GM23338 (cell line): ENCODE results near the gene SLC45A1. TPM values are rescaled to one million over a fixed set of nuclear protein-coding genes. Genes with fewer than 3 reads are reported as not detected.

Source experiments
- ATAC-seq: fragments of 200-7000 bp; cut with Tn5 transposase; 3 replicates; pipeline ENCODE4 v1.9.1; 2020
- DNase-seq: peaks from one replicate; pipeline ENCODE4 v3.0.0-alpha.2; 2015; ENCODE audit warnings: low spot score
- H2AFZ ChIP-seq: fragments of 200-600 bp; sonication (generic); 2 replicates; pipeline ENCODE4 v1.8.0; 2016; ENCODE audit warnings: antibody characterized with exemption, mild to moderate bottlenecking, moderate library complexity
- H3F3A ChIP-seq: fragments of 200-600 bp; sonication (generic); replicated peaks from 2 replicates; pipeline ENCODE4 v1.8.0; 2017; ENCODE audit warnings: antibody characterized with exemption, mixed run types, low read depth
- H3K27ac ChIP-seq: fragments of 200-600 bp; sonication (generic); 2 replicates; pipeline ENCODE4 v1.6.1; 2016; ENCODE audit warnings: low read depth
- H3K27me3 ChIP-seq: fragments of 200-600 bp; sonication (generic); 2 replicates; pipeline ENCODE4 v1.8.0; 2016; ENCODE audit warnings: mild to moderate bottlenecking, mixed run types, moderate library complexity; ENCODE audit not compliant: insufficient read depth
- H3K36me3 ChIP-seq: fragments of 200-600 bp; sonication (generic); 2 replicates; pipeline ENCODE4 v1.8.0; 2016; ENCODE audit warnings: mild to moderate bottlenecking; ENCODE audit not compliant: insufficient read depth
- H3K4me1 ChIP-seq: fragments of 200-600 bp; sonication (generic); 2 replicates; pipeline ENCODE4 v1.8.0; 2016; ENCODE audit warnings: mild to moderate bottlenecking, moderate library complexity; ENCODE audit not compliant: insufficient read depth
- H3K4me2 ChIP-seq: fragments of 200-600 bp; sonication (generic); 2 replicates; pipeline ENCODE4 v1.7.1; 2017; ENCODE audit warnings: mixed run types
- H3K4me3 ChIP-seq: fragments of 200-600 bp; sonication (generic); 2 replicates; pipeline ENCODE4 v1.6.1; 2016; ENCODE audit warnings: mixed run types
- H3K79me2 ChIP-seq: fragments of 200-600 bp; sonication (generic); replicated peaks from 2 replicates; pipeline ENCODE4 v1.8.0; 2017; ENCODE audit warnings: mild to moderate bottlenecking; ENCODE audit not compliant: insufficient read depth
- H3K9me2 ChIP-seq: fragments of 200-600 bp; sonication (generic); 2 replicates; pipeline ENCODE4 v1.8.0; 2017; ENCODE audit not compliant: insufficient read depth
- H4K20me1 ChIP-seq: fragments of 200-600 bp; sonication (generic); replicated peaks from 2 replicates; pipeline ENCODE4 v1.8.0; 2017; ENCODE audit warnings: mild to moderate bottlenecking; ENCODE audit not compliant: insufficient read depth
- H3K27ac Mint-ChIP-seq: 2 replicates; pipeline ENCODE4 v1.8.0; 2020; ENCODE audit warnings: inconsistent platforms, mild to moderate bottlenecking, moderate library complexity, mixed read lengths
- H3K27me3 Mint-ChIP-seq: 3 replicates; pipeline ENCODE4 v1.8.0; 2022; ENCODE audit warnings: low read depth, mild to moderate bottlenecking, moderate library complexity, mixed read lengths, inconsistent platforms; ENCODE audit not compliant: insufficient read depth, poor library complexity
- H3K36me3 Mint-ChIP-seq: 3 replicates; pipeline ENCODE4 v1.8.0; 2021; ENCODE audit warnings: low read depth, mild to moderate bottlenecking, inconsistent platforms, moderate library complexity, mixed read lengths
- H3K4me1 Mint-ChIP-seq: 3 replicates; pipeline ENCODE4 v1.8.0; 2020; ENCODE audit warnings: mild to moderate bottlenecking, inconsistent platforms, mixed read lengths
- H3K4me3 Mint-ChIP-seq: 3 replicates; pipeline ENCODE4 v1.8.0; 2021; ENCODE audit warnings: moderate library complexity, mild to moderate bottlenecking, inconsistent platforms, mixed read lengths
- H3K9me3 Mint-ChIP-seq: 3 replicates; pipeline ENCODE4 v1.8.0; 2020; ENCODE audit warnings: moderate library complexity, mild to moderate bottlenecking, inconsistent platforms, mixed read lengths
- CREB1 ChIP-seq: fragments of 250-450 bp; sonication (Bioruptor Pico); IDR thresholded peaks from 2 replicates; pipeline ENCODE4 v1.5.0; 2020; ENCODE audit warnings: low read depth, mild to moderate bottlenecking, moderate library complexity
- CTCF ChIP-seq, 2 experiments: fragments of 200-600 bp in 1 of 2; sonication (generic) in 1 of 2; conservative IDR thresholded peaks; 2 replicates each; pipeline versions ENCODE4 v1.5.1 to v1.6.1; 2016 to 2017; ENCODE audit warnings: antibody characterized with exemption in 2 of 2, low read depth in 2 of 2, mild to moderate bottlenecking in 2 of 2, moderate library complexity in 1 of 2
- ETS1 ChIP-seq: IDR thresholded peaks from 2 replicates; pipeline ENCODE4 v1.6.1; 2016; ENCODE audit warnings: antibody characterized with exemption
- EZH2 ChIP-seq: fragments of 200-600 bp; sonication (generic); IDR thresholded peaks from one replicate; pipeline ENCODE4 v1.8.0; 2017; ENCODE audit warnings: antibody characterized with exemption, mild to moderate bottlenecking, low read depth; ENCODE audit not compliant: unreplicated experiment
- EZH2phosphoT487 ChIP-seq: fragments of 200-600 bp; sonication (generic); IDR thresholded peaks from one replicate; pipeline ENCODE4 v1.8.1; 2018; ENCODE audit warnings: antibody characterized with exemption; ENCODE audit not compliant: unreplicated experiment
- JUNB ChIP-seq: IDR thresholded peaks from one replicate; pipeline ENCODE4 v1.6.1; 2016; ENCODE audit warnings: antibody characterized with exemption; ENCODE audit not compliant: unreplicated experiment
- NANOG ChIP-seq: IDR thresholded peaks from 2 replicates; pipeline ENCODE4 v1.6.1; 2016; ENCODE audit warnings: antibody characterized with exemption, borderline replicate concordance
- POLR2AphosphoS5 ChIP-seq: IDR thresholded peaks from 2 replicates; pipeline ENCODE4 v1.6.1; 2016; ENCODE audit warnings: antibody characterized with exemption, low read depth
- REST ChIP-seq: IDR thresholded peaks from one replicate; pipeline ENCODE4 v1.6.1; 2018; ENCODE audit warnings: antibody characterized with exemption; ENCODE audit not compliant: unreplicated experiment
- STAT1 ChIP-seq: IDR thresholded peaks from one replicate; pipeline ENCODE4 v1.6.1; 2016; ENCODE audit warnings: antibody characterized with exemption; ENCODE audit not compliant: unreplicated experiment
- ZNF114 ChIP-seq: fragments of 250-450 bp; sonication (Bioruptor Pico); IDR thresholded peaks from 2 replicates; pipeline ENCODE4 v1.5.0; 2020; ENCODE audit warnings: mild to moderate bottlenecking, moderate library complexity
- ZNF331 ChIP-seq: fragments of 250-450 bp; sonication (Bioruptor Pico); IDR thresholded peaks from 2 replicates; pipeline ENCODE4 v1.5.0; 2020; ENCODE audit warnings: low read depth, mild to moderate bottlenecking, moderate library complexity
- ZNF462 ChIP-seq: fragments of 250-450 bp; sonication (Bioruptor Pico); IDR thresholded peaks from 2 replicates; pipeline ENCODE4 v1.5.0; 2020; ENCODE audit warnings: mild to moderate bottlenecking, moderate library complexity
- polyA plus RNA-seq: library from polyadenylated mRNA; unstranded; fragments of >200 nt; fragmentation: Nextera tagmentation; extraction: Ambion mirVana; gene quantifications from 2 replicates; pipeline ENCODE4 v1.2.1, GENCODE V29; 2016
- total RNA-seq: library from RNA; depleted of rRNA; stranded (reverse); fragments of >200 nt; shearing (Covaris generic); gene quantifications from 2 replicates; pipeline ENCODE4 v1.2.3, GENCODE V29; 2014

SLC45A1 gene
- total and polyA plus RNA-seq, 2 experiments from 2014 or later, result 1.3 to 2.3 TPM

- DNase-seq (no peak), ATAC-seq (no peak)
- no peaks in the 10 kb centered on the region for H3K27me3 Mint-ChIP-seq
- no peak overlapping the region for H3K27ac Mint-ChIP-seq
- Histone ChIP-seq H3K4me1 (no peaks in the 10 kb centered on the region; the same call in 1 of the 2 replicates), H2AFZ (0 out of 2 replicates have a peak overlapping the region, but pooled peaks have one; percentile 43), H3K4me2 (no peak overlapping the region), H3F3A (no peaks in the 10 kb centered on the region), H3K27me3 (no peaks in the 10 kb centered on the region), H3K79me2 (no peaks in the 10 kb centered on the region), H3K36me3 (no peaks in the 10 kb centered on the region), H3K27ac (no peak overlapping the region), H3K4me3 (no peak overlapping the region), H4K20me1 (no peaks in the 10 kb centered on the region), H3K9me2 (no peaks in the 10 kb centered on the region)
- H3K36me3 Mint-ChIP-seq, result no peaks in the 10 kb centered on the region
- H3K4me3 Mint-ChIP-seq, result no peak overlapping the region
- no peaks in the 10 kb centered on the region for H3K9me3 Mint-ChIP-seq
- no peak for TF ChIP-seq CREB1 (CRISPR knock-in tag)
- TF ChIP-seq REST, result no peak
- TF ChIP-seq JUNB, result no peak
- TF ChIP-seq ZNF462 (CRISPR knock-in tag), result no peak
- no peak for TF ChIP-seq NANOG
- no peak for TF ChIP-seq STAT1
- TF ChIP-seq ZNF331, result no peak
- no peak for TF ChIP-seq ZNF114
- no peak for TF ChIP-seq ETS1
- no peak for TF ChIP-seq CTCF (conservative IDR thresholded peaks at IDR 0.05; ENCODE audit: low read depth in 2 of 2)
- TF ChIP-seq POLR2AphosphoS5, result no peak
- no peak for TF ChIP-seq EZH2
- TF ChIP-seq EZH2phosphoT487, result no peak
- H3K4me1 Mint-ChIP-seq, result peaks cover 3% of the 10 kb centered on the region; the same call in 1 of the 3 replicates
Observed at GRCh38 chr1:8293118-8293517, 24.8 kb upstream of the SLC45A1 start.
